SU-DHL-6 (cell line): ENCODE measurements around the gene CRTAP.

Source experiments
- EZH2phosphoT487 ChIP-seq: fragments of 200-600 bp; sonication (generic), shearing (Covaris generic); conservative IDR thresholded peaks from 2 replicates; pipeline ENCODE4 v1.6.1; 2018; ENCODE audit warnings: mild to moderate bottlenecking, antibody characterized with exemption, low read length, moderate library complexity, mixed read lengths
- TF ChIP-seq, protein P1 (sequence below): fragments of 200-600 bp; sonication (generic); IDR thresholded peaks from one replicate; pipeline ENCODE4 v1.5.1; 2017; ENCODE audit warnings: antibody characterized with exemption, mild to moderate bottlenecking, low read length, moderate library complexity; ENCODE audit not compliant: insufficient read depth, poor library complexity, severe bottlenecking

DNA sequence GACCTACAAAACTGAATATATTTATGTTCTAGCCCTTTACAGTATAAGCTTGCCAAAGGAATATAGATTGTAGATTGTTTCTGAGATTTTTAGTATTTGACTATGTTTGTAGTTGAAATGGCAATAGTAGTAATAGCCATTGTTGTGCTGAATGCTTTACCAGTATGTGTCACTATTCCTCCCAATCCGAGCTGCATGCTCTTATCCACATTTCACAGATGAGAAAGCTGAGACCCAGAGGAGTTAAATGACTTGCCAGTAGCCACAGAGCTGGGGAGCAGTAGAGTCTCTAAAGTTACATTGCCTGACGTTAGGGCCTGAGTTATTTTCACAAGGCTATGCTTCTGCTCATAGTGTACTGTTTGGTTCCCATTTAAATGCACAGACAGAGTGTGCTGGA lies 13.6 kb upstream of the CRTAP start:
- TF ChIP-seq, protein P1, sequence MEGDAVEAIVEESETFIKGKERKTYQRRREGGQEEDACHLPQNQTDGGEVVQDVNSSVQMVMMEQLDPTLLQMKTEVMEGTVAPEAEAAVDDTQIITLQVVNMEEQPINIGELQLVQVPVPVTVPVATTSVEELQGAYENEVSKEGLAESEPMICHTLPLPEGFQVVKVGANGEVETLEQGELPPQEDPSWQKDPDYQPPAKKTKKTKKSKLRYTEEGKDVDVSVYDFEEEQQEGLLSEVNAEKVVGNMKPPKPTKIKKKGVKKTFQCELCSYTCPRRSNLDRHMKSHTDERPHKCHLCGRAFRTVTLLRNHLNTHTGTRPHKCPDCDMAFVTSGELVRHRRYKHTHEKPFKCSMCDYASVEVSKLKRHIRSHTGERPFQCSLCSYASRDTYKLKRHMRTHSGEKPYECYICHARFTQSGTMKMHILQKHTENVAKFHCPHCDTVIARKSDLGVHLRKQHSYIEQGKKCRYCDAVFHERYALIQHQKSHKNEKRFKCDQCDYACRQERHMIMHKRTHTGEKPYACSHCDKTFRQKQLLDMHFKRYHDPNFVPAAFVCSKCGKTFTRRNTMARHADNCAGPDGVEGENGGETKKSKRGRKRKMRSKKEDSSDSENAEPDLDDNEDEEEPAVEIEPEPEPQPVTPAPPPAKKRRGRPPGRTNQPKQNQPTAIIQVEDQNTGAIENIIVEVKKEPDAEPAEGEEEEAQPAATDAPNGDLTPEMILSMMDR = no peak
- TF ChIP-seq EZH2phosphoT487 = no peak
